ENCODE measurements around the gene SLC25A44.
"Not testable (repeated sequence)": the region's sequence is repeated elsewhere in the genome, so short reads cannot be mapped to it uniquely, and the experiment has no call there.

The SLC25A44 gene

GRCh38 chr1:156164125-156164831 lies 29.6 kb upstream of the SLC25A44 start:
- no peak for DNase-seq

GRCh38 chr1:156165083-156165482 lies 28.8 kb upstream of the SLC25A44 start:
- no peak for DNase-seq

GRCh38 chr1:156167536-156167935 lies 26.4 kb upstream of the SLC25A44 start:
- no peak for DNase-seq

- no peak for DNase-seq
Measured at GRCh38 chr1:156172696-156173470, 21.0 kb upstream of the SLC25A44 start.

GRCh38 chr1:156176610-156177210 lies 17.2 kb upstream of the SLC25A44 start:
- no peak for DNase-seq

GRCh38 chr1:156177919-156178654 lies 15.8 kb upstream of the SLC25A44 start:
- no peak for DNase-seq

- DNase-seq = no peak
Measured at GRCh38 chr1:156180471-156180870, 13.4 kb upstream of the SLC25A44 start.

- not testable (repeated sequence) for DNase-seq
Measured at GRCh38 chr1:156181391-156181924, 12.4 kb upstream of the SLC25A44 start.

GRCh38 chr1:156182010-156182779 lies 11.7 kb upstream of the SLC25A44 start:
- not testable (repeated sequence) for DNase-seq

- not testable (repeated sequence) for DNase-seq
Measured at GRCh38 chr1:156186347-156187177, 7.3 kb upstream of the SLC25A44 start.

GRCh38 chr1:156190265-156190664 lies 3.6 kb upstream of the SLC25A44 start:
- DNase-seq = not testable (repeated sequence)

- no peak for DNase-seq
Measured at GRCh38 chr1:156191292-156191964, 2.5 kb upstream of the SLC25A44 start.

- DNase-seq = no peak
Measured at GRCh38 chr1:156193208-156193487, 756 bp upstream of the SLC25A44 start.

- no peak for DNase-seq
Measured at GRCh38 chr1:156194300-156194652, 372 bp downstream of the SLC25A44 start.

- no peak for DNase-seq
Measured at GRCh38 chr1:156195853-156196252, 1.9 kb downstream of the SLC25A44 start.

- DNase-seq = no peak
Measured at GRCh38 chr1:156196445-156196844, 2.5 kb downstream of the SLC25A44 start.

- DNase-seq = no peak
Measured at GRCh38 chr1:156198831-156199349, 5.0 kb downstream of the SLC25A44 start.

- no peak for DNase-seq
Measured at GRCh38 chr1:156200044-156200443, 6.1 kb downstream of the SLC25A44 start.

- DNase-seq = no peak
Measured at GRCh38 chr1:156203331-156203730, 9.4 kb downstream of the SLC25A44 start.

GRCh38 chr1:156204686-156205085 lies 10.8 kb downstream of the SLC25A44 start:
- no peak for DNase-seq

- DNase-seq = no peak
Measured at GRCh38 chr1:156211243-156211642, 17.3 kb downstream of the SLC25A44 start.
